ENCODE data around the gene SH3PXD2A.

Gene SH3PXD2A

GRCh38 chr10:103685880-103686669, 169.3 kb downstream of the SH3PXD2A start:
- Histone ChIP-seq H3K36me3 (ENCODE audit: control insufficient read depth, insufficient read depth, low read length) (no peaks in the 10 kb centered on the region), H3K27me3 (ENCODE audit: control insufficient read depth, insufficient read depth, low read length) (peaks cover 4% of the 10 kb centered on the region), H3K9ac (ENCODE audit: low read depth, low read length) (no peak overlapping the region), H3K9me3 (ENCODE audit: control insufficient read depth, insufficient read depth, low read length) (no peaks in the 10 kb centered on the region), H3K4me3 (ENCODE audit: low read depth, low read length) (no peak overlapping the region), H3K4me1 (ENCODE audit: control insufficient read depth, insufficient read depth, low read length) (peaks cover 9% of the 10 kb centered on the region)

GRCh38 chr10:103683851-103684250, 171.5 kb downstream of the SH3PXD2A start:
- Histone ChIP-seq H3K27me3 (ENCODE audit: control insufficient read depth, insufficient read depth, low read length) (no peaks in the 10 kb centered on the region), H3K4me1 (ENCODE audit: control insufficient read depth, insufficient read depth, low read length) (peaks cover 16% of the 10 kb centered on the region), H3K4me3 (ENCODE audit: low read depth, low read length) (no peak overlapping the region), H3K9ac (ENCODE audit: low read depth, low read length) (no peak overlapping the region), H3K36me3 (ENCODE audit: control insufficient read depth, insufficient read depth, low read length) (no peaks in the 10 kb centered on the region), H3K9me3 (ENCODE audit: control insufficient read depth, insufficient read depth, low read length) (no peaks in the 10 kb centered on the region)

GRCh38 chr10:103682631-103683030, 172.7 kb downstream of the SH3PXD2A start:
- H3K36me3 ChIP-seq (ENCODE audit: control insufficient read depth, insufficient read depth, low read length): no peaks in the 10 kb centered on the region
- peaks cover 19% of the 10 kb centered on the region for H3K4me1 ChIP-seq (ENCODE audit: control insufficient read depth, insufficient read depth, low read length)
- no peaks in the 10 kb centered on the region for H3K27me3 ChIP-seq (ENCODE audit: control insufficient read depth, insufficient read depth, low read length)
- no peak overlapping the region for H3K4me3 ChIP-seq (ENCODE audit: low read depth, low read length)
- no peak overlapping the region for H3K9ac ChIP-seq (ENCODE audit: low read depth, low read length)
- no peaks in the 10 kb centered on the region for H3K9me3 ChIP-seq (ENCODE audit: control insufficient read depth, insufficient read depth, low read length)

DNA sequence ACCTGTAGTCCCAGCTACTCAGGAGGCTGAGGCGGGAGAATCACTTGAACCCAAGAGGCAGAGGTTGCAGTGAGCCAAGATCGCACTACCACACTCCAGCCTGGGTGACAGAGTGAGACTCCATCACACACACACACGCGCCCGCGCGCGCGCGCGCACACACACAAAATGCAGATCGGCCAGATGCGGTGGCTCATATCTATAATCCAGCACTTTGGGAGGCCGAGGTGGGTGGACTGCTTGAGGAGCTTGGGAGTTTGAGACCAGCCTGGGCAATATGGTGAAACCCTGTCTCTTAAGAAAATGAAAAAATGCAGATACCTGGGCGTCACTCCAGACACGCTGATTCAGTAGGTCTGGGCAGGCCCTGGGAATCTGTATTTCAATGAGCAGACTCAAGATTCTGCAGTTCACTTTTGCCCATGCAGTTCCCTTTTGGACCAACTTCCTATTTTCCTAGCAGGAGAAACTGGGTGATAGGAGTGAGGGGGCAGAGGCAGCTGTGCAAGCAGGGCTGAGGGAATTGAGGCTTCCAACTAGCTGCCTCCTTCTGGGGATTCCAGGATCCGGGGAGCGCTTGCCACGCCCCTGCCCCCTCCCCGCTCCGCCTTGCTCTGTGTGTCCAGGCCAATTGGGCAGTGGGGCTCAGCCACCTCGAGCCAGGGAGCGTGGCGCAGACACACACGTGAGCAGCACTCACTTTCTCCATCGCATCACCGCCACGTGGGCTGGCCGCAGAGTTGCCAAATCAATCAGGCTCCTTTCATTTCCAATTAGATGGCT, 173.6 kb downstream of the SH3PXD2A start:
- Histone ChIP-seq H3K9me3 (ENCODE audit: control insufficient read depth, insufficient read depth, low read length) (no peaks in the 10 kb centered on the region), H3K27me3 (ENCODE audit: control insufficient read depth, insufficient read depth, low read length) (no peaks in the 10 kb centered on the region), H3K9ac (ENCODE audit: low read depth, low read length) (no peak overlapping the region), H3K4me3 (ENCODE audit: low read depth, low read length) (no peak overlapping the region), H3K36me3 (ENCODE audit: control insufficient read depth, insufficient read depth, low read length) (no peaks in the 10 kb centered on the region), H3K4me1 (ENCODE audit: control insufficient read depth, insufficient read depth, low read length) (peaks cover 19% of the 10 kb centered on the region)

GRCh38 chr10:103680869-103681236, 174.5 kb downstream of the SH3PXD2A start:
- Histone ChIP-seq H3K4me3 (ENCODE audit: low read depth, low read length) (no peak overlapping the region), H3K9ac (ENCODE audit: low read depth, low read length) (no peak overlapping the region), H3K36me3 (ENCODE audit: control insufficient read depth, insufficient read depth, low read length) (no peaks in the 10 kb centered on the region), H3K9me3 (ENCODE audit: control insufficient read depth, insufficient read depth, low read length) (no peaks in the 10 kb centered on the region), H3K4me1 (ENCODE audit: control insufficient read depth, insufficient read depth, low read length) (peaks cover 17% of the 10 kb centered on the region), H3K27me3 (ENCODE audit: control insufficient read depth, insufficient read depth, low read length) (no peaks in the 10 kb centered on the region)

- Histone ChIP-seq H3K4me3 (ENCODE audit: low read depth, low read length) (no peak overlapping the region), H3K36me3 (ENCODE audit: control insufficient read depth, insufficient read depth, low read length) (no peaks in the 10 kb centered on the region), H3K27me3 (ENCODE audit: control insufficient read depth, insufficient read depth, low read length) (no peaks in the 10 kb centered on the region), H3K9ac (ENCODE audit: low read depth, low read length) (no peak overlapping the region), H3K4me1 (ENCODE audit: control insufficient read depth, insufficient read depth, low read length) (peaks cover 10% of the 10 kb centered on the region), H3K9me3 (ENCODE audit: control insufficient read depth, insufficient read depth, low read length) (no peaks in the 10 kb centered on the region)
These were observed 176.1 kb downstream of the SH3PXD2A start for GRCh38 chr10:103679096-103679790.

GRCh38 chr10:103678178-103678526, 177.2 kb downstream of the SH3PXD2A start:
- no peak overlapping the region for H3K9ac ChIP-seq (ENCODE audit: low read depth, low read length)
- H3K36me3 ChIP-seq (ENCODE audit: control insufficient read depth, insufficient read depth, low read length): no peaks in the 10 kb centered on the region
- no peaks in the 10 kb centered on the region for H3K27me3 ChIP-seq (ENCODE audit: control insufficient read depth, insufficient read depth, low read length)
- H3K4me3 ChIP-seq (ENCODE audit: low read depth, low read length): no peak overlapping the region
- peaks cover 10% of the 10 kb centered on the region for H3K4me1 ChIP-seq (ENCODE audit: control insufficient read depth, insufficient read depth, low read length)
- H3K9me3 ChIP-seq (ENCODE audit: control insufficient read depth, insufficient read depth, low read length): no peaks in the 10 kb centered on the region

GRCh38 chr10:103677486-103678177, 177.7 kb downstream of the SH3PXD2A start:
- Histone ChIP-seq H3K9ac (ENCODE audit: low read depth, low read length) (no peak overlapping the region), H3K36me3 (ENCODE audit: control insufficient read depth, insufficient read depth, low read length) (no peaks in the 10 kb centered on the region), H3K4me3 (ENCODE audit: low read depth, low read length) (no peak overlapping the region), H3K4me1 (ENCODE audit: control insufficient read depth, insufficient read depth, low read length) (peaks cover 10% of the 10 kb centered on the region), H3K27me3 (ENCODE audit: control insufficient read depth, insufficient read depth, low read length) (no peaks in the 10 kb centered on the region), H3K9me3 (ENCODE audit: control insufficient read depth, insufficient read depth, low read length) (no peaks in the 10 kb centered on the region)

DNA sequence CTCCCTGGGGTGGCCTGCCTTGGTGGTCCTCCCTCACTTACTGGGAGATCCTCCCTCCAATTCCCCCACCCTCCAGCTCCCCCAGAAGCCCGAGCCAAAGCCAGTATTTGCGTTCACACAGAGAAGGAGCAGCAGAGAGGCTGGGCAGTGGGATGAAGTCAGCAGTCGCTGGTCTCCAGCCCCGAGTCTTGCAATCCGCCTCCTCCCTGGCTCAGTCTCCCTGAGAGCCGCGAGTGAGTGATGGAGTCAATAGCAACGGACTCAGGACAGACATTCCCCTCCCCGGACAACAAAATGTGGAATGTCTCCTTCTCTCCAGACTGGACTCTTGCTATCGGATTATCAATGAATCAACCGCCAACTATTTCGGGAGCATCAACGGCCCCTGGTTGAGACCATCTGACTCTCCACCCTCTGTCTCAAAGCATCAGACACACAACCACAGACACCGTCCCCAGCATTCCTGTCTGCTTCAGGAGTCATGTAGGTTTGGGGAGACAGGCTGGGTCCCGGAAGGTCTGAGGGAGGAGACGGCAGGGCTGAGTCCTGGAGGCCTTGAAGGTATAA, 178.4 kb downstream of the SH3PXD2A start:
- Histone ChIP-seq H3K27me3 (ENCODE audit: control insufficient read depth, insufficient read depth, low read length) (no peaks in the 10 kb centered on the region), H3K9ac (ENCODE audit: low read depth, low read length) (no peak overlapping the region), H3K4me3 (ENCODE audit: low read depth, low read length) (no peak overlapping the region), H3K9me3 (ENCODE audit: control insufficient read depth, insufficient read depth, low read length) (no peaks in the 10 kb centered on the region), H3K36me3 (ENCODE audit: control insufficient read depth, insufficient read depth, low read length) (no peaks in the 10 kb centered on the region), H3K4me1 (ENCODE audit: control insufficient read depth, insufficient read depth, low read length) (peaks cover 10% of the 10 kb centered on the region)

DNA sequence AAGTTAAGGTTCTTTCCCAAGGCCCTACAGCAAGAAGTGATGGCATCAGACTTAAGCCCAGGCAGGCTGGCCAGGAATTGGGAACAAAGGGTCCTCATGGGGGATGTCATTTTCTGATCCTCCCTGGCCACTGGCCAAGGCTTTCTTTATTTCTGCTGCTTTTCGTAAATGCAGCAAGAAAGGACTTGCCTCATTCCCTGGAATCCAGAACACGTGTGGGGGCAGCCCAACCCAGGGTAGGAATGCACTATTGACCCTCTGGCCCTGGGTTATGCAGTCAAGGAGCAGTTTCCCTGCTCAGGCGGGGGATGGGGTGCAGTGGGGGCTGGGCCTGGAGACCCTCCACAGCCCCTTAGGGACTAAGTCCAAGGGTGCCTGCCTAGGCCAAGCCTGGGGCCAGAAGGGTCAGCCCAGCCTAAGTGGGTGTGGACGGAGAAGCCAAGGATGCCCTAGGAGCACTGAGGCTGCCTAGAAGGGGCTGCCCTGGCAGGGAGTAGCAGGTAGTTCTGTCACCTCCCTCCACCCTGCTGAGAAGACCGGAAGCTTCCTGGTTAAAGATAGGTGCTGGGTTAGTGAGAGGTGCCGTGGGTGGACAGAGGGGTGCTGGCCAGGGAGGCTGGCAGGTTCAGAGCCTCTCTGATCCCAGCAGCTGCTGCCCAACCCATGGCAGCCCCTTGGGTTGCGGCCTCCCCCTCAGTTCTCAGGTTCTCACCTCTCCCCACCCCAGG, 179.2 kb downstream of the SH3PXD2A start:
- no peak overlapping the region for H3K4me3 ChIP-seq (ENCODE audit: low read depth, low read length)
- peaks cover 10% of the 10 kb centered on the region for H3K4me1 ChIP-seq (ENCODE audit: control insufficient read depth, insufficient read depth, low read length)
- H3K36me3 ChIP-seq (ENCODE audit: control insufficient read depth, insufficient read depth, low read length): no peaks in the 10 kb centered on the region
- no peak overlapping the region for H3K9ac ChIP-seq (ENCODE audit: low read depth, low read length)
- H3K9me3 ChIP-seq (ENCODE audit: control insufficient read depth, insufficient read depth, low read length): no peaks in the 10 kb centered on the region
- no peaks in the 10 kb centered on the region for H3K27me3 ChIP-seq (ENCODE audit: control insufficient read depth, insufficient read depth, low read length)

DNA sequence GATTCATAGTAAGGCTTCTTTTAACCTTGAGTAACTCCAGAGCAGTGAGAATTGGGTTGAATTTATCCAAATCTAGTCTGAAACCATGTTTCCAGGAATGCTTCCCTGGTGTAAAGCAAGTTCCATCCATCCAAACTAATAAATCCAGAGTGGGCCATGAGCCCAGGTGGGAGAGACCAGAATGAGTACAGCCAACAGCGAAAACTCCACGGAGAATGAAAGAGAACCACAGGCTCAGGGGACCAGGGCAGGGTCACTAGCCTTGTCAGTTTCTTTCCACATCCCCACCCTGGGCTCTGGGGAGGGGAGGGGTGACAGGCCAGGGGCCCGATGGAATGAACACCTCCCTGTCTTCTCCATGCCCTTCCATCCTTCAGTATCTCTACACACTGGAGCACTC, 181.8 kb downstream of the SH3PXD2A start:
- Histone ChIP-seq H3K9ac (ENCODE audit: low read depth, low read length) (no peak overlapping the region), H3K27me3 (ENCODE audit: control insufficient read depth, insufficient read depth, low read length) (no peaks in the 10 kb centered on the region), H3K4me1 (ENCODE audit: control insufficient read depth, insufficient read depth, low read length) (peaks cover 8% of the 10 kb centered on the region), H3K36me3 (ENCODE audit: control insufficient read depth, insufficient read depth, low read length) (no peaks in the 10 kb centered on the region), H3K9me3 (ENCODE audit: control insufficient read depth, insufficient read depth, low read length) (no peaks in the 10 kb centered on the region), H3K4me3 (ENCODE audit: low read depth, low read length) (no peak overlapping the region)

Measured in iPS-15b (cell line).